Activated B cell treated with CpG ODN at 0.5 μM for 24 hours (primary cell): ENCODE data around the gene ROPN1B. TPM values are rescaled to one million over a fixed set of nuclear protein-coding genes. Genes with fewer than 3 reads are reported as not detected.

Experiments
- ATAC-seq: fragments of 200-7000 bp; cut with Tn5 transposase; one replicate; pipeline ENCODE4 v1.10.0; 2021; ENCODE audit warnings: low read depth, mild to moderate bottlenecking, moderate library complexity
- CTCF ChIA-PET: fragments of 350-600 bp; sonication (Branson Sonifier 250); formaldehyde crosslinking; loops from one replicate; lab custom pipeline; 2021; ENCODE audit warnings: antibody characterized with exemption; lab: Charles Lee
- POLR2A ChIA-PET: fragments of 350-600 bp; sonication (Branson Sonifier 250); formaldehyde crosslinking; loops from one replicate; lab custom pipeline; 2021; ENCODE audit warnings: antibody characterized with exemption; lab: Charles Lee
- DNase-seq: peaks from one replicate; pipeline ENCODE4 v3.0.0; 2022
- H3K27ac Mint-ChIP-seq: one replicate; pipeline ENCODE4 v1.8.0; 2020; ENCODE audit warnings: mixed read lengths
- H3K27me3 Mint-ChIP-seq: one replicate; pipeline ENCODE4 v1.8.0; 2021; ENCODE audit warnings: mixed read lengths
- H3K36me3 Mint-ChIP-seq: one replicate; pipeline ENCODE4 v1.8.0; 2021; ENCODE audit warnings: low read depth, mixed read lengths
- H3K4me1 Mint-ChIP-seq: one replicate; pipeline ENCODE4 v1.8.0; 2021; ENCODE audit warnings: mixed read lengths
- H3K4me3 Mint-ChIP-seq: one replicate; pipeline ENCODE4 v1.8.0; 2020; ENCODE audit warnings: mild to moderate bottlenecking, mixed read lengths
- H3K9me3 Mint-ChIP-seq: one replicate; pipeline ENCODE4 v1.8.0; 2020; ENCODE audit warnings: mixed read lengths
- CTCF ChIP-seq: fragments of 200-600 bp; IDR thresholded peaks from one replicate; pipeline ENCODE4 v1.8.0; 2022; ENCODE audit warnings: antibody characterized with exemption, mild to moderate bottlenecking
- intact Hi-C: fragments of 100-400 bp; cut with micrococcal nuclease; formaldehyde crosslinking; loops from one replicate; pipeline ENCODE4 v1.15.1; 2024
- total RNA-seq: library from RNA; stranded (reverse); gene quantifications from 2 replicates; pipeline ENCODE4 v1.2.3, GENCODE V29; 2022

The ROPN1B gene
- total RNA-seq, 1 donor from 2014 or later, result not detected

GRCh38 chr3:126003447-126004190 lies 34.6 kb downstream of the ROPN1B start:
- Mint-ChIP-seq H3K36me3 (peaks cover 33% of the 10 kb centered on the region), H3K9me3 (peaks cover 7% of the 10 kb centered on the region), H3K4me3 (no peak overlapping the region), H3K4me1 (no peaks in the 10 kb centered on the region), H3K27ac (no peak overlapping the region), H3K27me3 (peaks cover 3% of the 10 kb centered on the region)
- POLR2A ChIA-PET, result no interaction called here
- ATAC-seq (no peak), DNase-seq (no peak)
- intact Hi-C loops, result no loop called here
- TF ChIP-seq CTCF, result no peak
- CTCF ChIA-PET, result no interaction called here

- ATAC-seq (no peak), DNase-seq (no peak)
- POLR2A ChIA-PET, result no interaction called here
- no peak overlapping the region for H3K27ac Mint-ChIP-seq
- intact Hi-C loops, result no loop called here
- CTCF ChIA-PET, result no interaction called here
- H3K4me1 Mint-ChIP-seq, result no peaks in the 10 kb centered on the region
- peaks cover under 1% of the 10 kb centered on the region for H3K27me3 Mint-ChIP-seq
- H3K36me3 Mint-ChIP-seq, result peaks cover 36% of the 10 kb centered on the region
- H3K4me3 Mint-ChIP-seq, result no peak overlapping the region
- no peak for TF ChIP-seq CTCF
- H3K9me3 Mint-ChIP-seq, result peaks cover 7% of the 10 kb centered on the region
Observed at GRCh38 chr3:126004217-126004616, 35.2 kb downstream of the ROPN1B start.

- ChIA-PET CTCF (no interaction called here), POLR2A (interaction anchor here (0.6 kb wide), 1 partner anchor 79 kb away, joined by 7 read pairs; the partner anchor contains the start of gene SLC41A3)
- Mint-ChIP-seq H3K4me1 (no peaks in the 10 kb centered on the region), H3K36me3 (peaks cover 40% of the 10 kb centered on the region), H3K4me3 (no peak overlapping the region), H3K9me3 (peaks cover 7% of the 10 kb centered on the region), H3K27ac (no peak overlapping the region), H3K27me3 (no peaks in the 10 kb centered on the region)
- DNase-seq (no peak), ATAC-seq (no peak)
- no peak for TF ChIP-seq CTCF
- intact Hi-C loops, result no loop called here
Observed at GRCh38 chr3:126004692-126005091, 35.7 kb downstream of the ROPN1B start.

DNA sequence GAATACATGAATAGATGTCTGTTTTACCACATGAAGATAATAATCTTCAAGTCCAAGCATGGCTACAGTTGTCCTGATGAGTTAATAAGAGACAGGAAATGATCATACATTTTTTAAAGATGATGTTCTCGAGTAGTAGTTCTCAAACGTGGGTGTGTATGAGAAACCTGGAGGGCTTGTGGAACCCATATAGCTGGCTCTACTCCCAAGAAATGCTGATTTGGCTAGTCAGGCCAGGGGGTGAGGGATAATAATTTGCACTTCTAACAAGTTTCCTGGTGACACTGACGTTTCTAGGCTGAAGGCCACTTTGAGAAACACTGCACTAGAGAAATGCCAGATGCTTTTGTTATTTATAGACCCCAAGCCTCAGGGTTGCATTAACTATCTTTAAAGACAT lies 37.0 kb downstream of the ROPN1B start:
- Mint-ChIP-seq H3K27ac (no peak overlapping the region), H3K4me1 (no peaks in the 10 kb centered on the region), H3K4me3 (no peak overlapping the region), H3K36me3 (peaks cover 48% of the 10 kb centered on the region), H3K9me3 (peaks cover 4% of the 10 kb centered on the region), H3K27me3 (no peaks in the 10 kb centered on the region)
- POLR2A ChIA-PET, result no interaction called here
- TF ChIP-seq CTCF, result no peak
- intact Hi-C loops, result no loop called here
- CTCF ChIA-PET, result no interaction called here
- DNase-seq (no peak), ATAC-seq (no peak)

- TF ChIP-seq CTCF, result no peak
- H3K4me1 Mint-ChIP-seq, result no peaks in the 10 kb centered on the region
- intact Hi-C loops, result no loop called here
- peaks cover 8% of the 10 kb centered on the region for H3K9me3 Mint-ChIP-seq
- DNase-seq (no peak), ATAC-seq (no peak)
- POLR2A ChIA-PET, result no interaction called here
- H3K36me3 Mint-ChIP-seq, result peaks cover 69% of the 10 kb centered on the region
- CTCF ChIA-PET, result no interaction called here
- no peak overlapping the region for H3K27ac Mint-ChIP-seq
- H3K4me3 Mint-ChIP-seq, result no peak overlapping the region
- H3K27me3 Mint-ChIP-seq, result no peaks in the 10 kb centered on the region
Observed at GRCh38 chr3:126008219-126008618, 39.2 kb downstream of the ROPN1B start.
